Suprapubic skin (tissue), 4 donors: ENCODE data around the gene CFAP92. TPM values are rescaled to one million over a fixed set of nuclear protein-coding genes. Genes with fewer than 3 reads are reported as not detected.

ENCODE experiments used
- DNase-seq, 2 donors: peaks; one replicate each; pipeline ENCODE4 v3.0.0-alpha.2; 2019; ENCODE audit warnings: low spot score in 2 of 2
- H3K27ac ChIP-seq: fragments of 200-600 bp; sonication (generic); one replicate; pipeline ENCODE4 v1.5.1; 2019
- H3K27me3 ChIP-seq: fragments of 200-600 bp; sonication (generic); one replicate; pipeline ENCODE4 v1.5.1; 2019
- H3K36me3 ChIP-seq: fragments of 200-600 bp; sonication (generic); one replicate; pipeline ENCODE4 v1.5.1; 2019
- H3K4me1 ChIP-seq: fragments of 200-600 bp; sonication (generic); one replicate; pipeline ENCODE4 v1.5.1; 2019
- H3K4me3 ChIP-seq: fragments of 200-600 bp; sonication (generic); one replicate; pipeline ENCODE4 v1.5.1; 2019; ENCODE audit warnings: mild to moderate bottlenecking
- H3K9me3 ChIP-seq: fragments of 200-600 bp; sonication (generic); one replicate; pipeline ENCODE4 v1.5.1; 2019
- EP300 ChIP-seq: sonication (generic); formaldehyde crosslinking; IDR thresholded peaks from one replicate; pipeline ENCODE4 v1.6.1; 2017; ENCODE audit warnings: antibody characterized with exemption
- POLR2A ChIP-seq, 2 donors: fragments of 450-650 bp; IDR thresholded peaks; one replicate each; pipeline ENCODE4 v1.6.1; 2017; ENCODE audit warnings: antibody characterized with exemption in 2 of 2, mild to moderate bottlenecking in 2 of 2, moderate library complexity in 2 of 2
- POLR2AphosphoS5 ChIP-seq, 3 donors: sonication (generic); formaldehyde crosslinking; IDR thresholded peaks; one replicate each; pipeline ENCODE4 v1.6.1; 2017; ENCODE audit warnings: antibody characterized with exemption in 3 of 3
- WGBS: methylation state at CpG from one replicate; pipeline ENCODE4 v1.1.5; 2018; 5-methylcytosine and 5-hydroxymethylcytosine counted together
- total RNA-seq, 4 donors: library from RNA; depleted of rRNA; stranded (reverse); fragments of >200 nt; gene quantifications; one replicate each; pipeline ENCODE4 v1.1.0, GENCODE V29; 2016
- TF ChIP-seq, protein P1 (sequence below), 2 donors: fragments of 200-600 bp in 1 of 2; fragments of 450-650 bp in 1 of 2; sonication (generic) in 1 of 2; IDR thresholded peaks; one replicate each; pipeline ENCODE4 v1.5.1; 2016 to 2019; ENCODE audit warnings: antibody characterized with exemption in 2 of 2, mild to moderate bottlenecking in 1 of 2, moderate library complexity in 1 of 2

Gene CFAP92
- total RNA-seq, 4 donors from 2014 or later, result 0.11 to 1.7 (median 0.87) TPM

DNA sequence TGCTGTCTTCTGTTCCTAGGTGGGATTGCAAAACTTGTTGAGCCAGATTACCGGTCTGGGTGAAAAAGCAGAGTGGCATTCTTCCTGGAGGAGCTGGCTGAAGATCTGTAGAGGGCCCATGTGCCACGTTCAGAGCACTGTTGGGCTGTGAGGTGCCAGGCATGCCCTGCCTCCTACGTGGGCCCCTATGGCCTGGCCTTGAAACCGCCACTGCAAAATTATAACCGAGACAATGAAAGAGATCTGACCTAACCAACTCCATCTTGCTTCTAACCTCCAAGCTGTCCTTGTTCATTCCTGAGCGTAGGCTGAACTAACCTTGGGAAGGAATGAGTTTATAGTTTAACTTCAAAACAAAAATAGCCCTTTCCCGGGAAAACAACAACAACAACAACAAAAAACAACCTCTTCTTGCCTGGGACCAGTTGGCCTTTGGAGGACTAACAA lies 115.8 kb downstream of the CFAP92 start:
- Histone ChIP-seq H3K27me3 (no peaks in the 10 kb centered on the region), H3K4me3 (peak overlapping the region; percentile 70), H3K9me3 (no peaks in the 10 kb centered on the region), H3K36me3 (no peaks in the 10 kb centered on the region), H3K27ac (peak overlapping the region; percentile 95), H3K4me1 (peaks cover 55% of the 10 kb centered on the region)
- no peak for DNase-seq
- 68% methylated on average over 7 of the region's 7 CpGs for WGBS
- TF ChIP-seq POLR2AphosphoS5 (IDR thresholded peaks at IDR 0.05), result no peak

DNA sequence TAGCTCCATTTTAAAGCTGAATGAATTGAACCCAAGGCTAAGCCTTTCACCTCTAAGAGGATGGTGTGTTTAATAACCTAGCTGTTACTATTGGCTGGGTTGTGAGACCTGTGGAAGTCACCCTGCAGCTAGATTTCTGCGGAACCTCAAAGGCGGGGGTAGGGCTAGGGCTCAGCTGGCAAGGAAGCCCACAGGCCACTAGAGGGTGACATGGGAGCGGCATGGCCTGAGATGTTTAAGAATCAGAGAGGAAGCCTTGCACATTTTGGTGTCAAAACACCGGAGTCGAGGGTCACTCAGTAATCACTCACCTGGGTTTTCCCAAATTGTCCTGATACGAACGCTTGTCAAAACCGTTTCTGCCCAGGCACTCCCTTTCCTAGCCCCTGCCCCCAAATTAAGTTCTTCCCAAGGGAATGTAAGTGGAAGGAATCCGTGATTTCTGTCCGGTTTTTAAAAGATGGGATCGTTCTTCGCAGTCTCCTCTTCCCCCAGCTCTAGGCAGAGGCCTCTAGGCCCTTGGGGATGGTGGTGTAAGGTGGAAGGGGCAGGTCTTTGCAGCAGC lies 118.2 kb downstream of the CFAP92 start:
- no peak for DNase-seq
- TF ChIP-seq, protein P1, sequence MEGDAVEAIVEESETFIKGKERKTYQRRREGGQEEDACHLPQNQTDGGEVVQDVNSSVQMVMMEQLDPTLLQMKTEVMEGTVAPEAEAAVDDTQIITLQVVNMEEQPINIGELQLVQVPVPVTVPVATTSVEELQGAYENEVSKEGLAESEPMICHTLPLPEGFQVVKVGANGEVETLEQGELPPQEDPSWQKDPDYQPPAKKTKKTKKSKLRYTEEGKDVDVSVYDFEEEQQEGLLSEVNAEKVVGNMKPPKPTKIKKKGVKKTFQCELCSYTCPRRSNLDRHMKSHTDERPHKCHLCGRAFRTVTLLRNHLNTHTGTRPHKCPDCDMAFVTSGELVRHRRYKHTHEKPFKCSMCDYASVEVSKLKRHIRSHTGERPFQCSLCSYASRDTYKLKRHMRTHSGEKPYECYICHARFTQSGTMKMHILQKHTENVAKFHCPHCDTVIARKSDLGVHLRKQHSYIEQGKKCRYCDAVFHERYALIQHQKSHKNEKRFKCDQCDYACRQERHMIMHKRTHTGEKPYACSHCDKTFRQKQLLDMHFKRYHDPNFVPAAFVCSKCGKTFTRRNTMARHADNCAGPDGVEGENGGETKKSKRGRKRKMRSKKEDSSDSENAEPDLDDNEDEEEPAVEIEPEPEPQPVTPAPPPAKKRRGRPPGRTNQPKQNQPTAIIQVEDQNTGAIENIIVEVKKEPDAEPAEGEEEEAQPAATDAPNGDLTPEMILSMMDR (IDR thresholded peaks at IDR 0.05), result peak in 1 of 2 donors; percentile 28
- TF ChIP-seq POLR2AphosphoS5 (IDR thresholded peaks at IDR 0.05), result no peak
- Histone ChIP-seq H3K27ac (no peak overlapping the region), H3K9me3 (no peaks in the 10 kb centered on the region), H3K4me3 (no peak overlapping the region), H3K4me1 (peaks cover 35% of the 10 kb centered on the region), H3K27me3 (no peaks in the 10 kb centered on the region), H3K36me3 (no peaks in the 10 kb centered on the region)
- WGBS, result 57% methylated on average over 12 of the region's 12 CpGs

DNA sequence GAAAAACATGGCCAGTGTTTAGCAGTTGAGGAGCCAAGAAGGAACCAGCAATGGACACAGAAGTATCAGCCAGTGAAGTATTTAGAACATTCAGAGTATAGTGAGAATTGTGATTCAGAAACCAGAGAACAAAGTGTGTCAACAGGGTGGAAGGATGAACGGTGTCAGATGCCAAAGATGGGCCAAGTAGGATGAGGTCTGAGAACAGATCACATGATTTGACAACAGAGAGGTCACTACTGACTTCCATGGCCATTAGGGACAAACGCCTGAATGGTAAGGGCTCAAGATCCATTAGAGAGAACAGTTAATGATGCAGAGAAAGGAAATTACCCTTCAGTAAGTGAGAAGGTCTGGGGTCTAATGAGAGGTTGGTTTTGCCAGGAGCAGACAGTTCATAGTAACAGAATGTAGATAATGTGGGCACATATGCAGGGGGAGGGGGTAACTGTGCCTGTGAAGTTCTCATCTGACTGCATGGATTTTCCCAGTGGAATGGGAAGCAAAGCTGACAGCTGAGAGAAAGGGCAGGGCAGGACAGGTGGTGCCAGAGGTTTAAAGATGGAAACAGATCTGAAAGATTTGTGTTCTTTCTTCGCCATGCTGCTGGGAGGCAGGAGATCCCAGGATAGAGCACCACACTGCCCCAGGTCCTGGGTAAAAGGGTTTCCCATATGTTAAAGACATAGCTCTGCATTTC lies 119.2 kb downstream of the CFAP92 start:
- no peak for TF ChIP-seq EP300
- TF ChIP-seq POLR2A (IDR thresholded peaks at IDR 0.05), result no peak
- TF ChIP-seq, protein P1 (IDR thresholded peaks at IDR 0.05), result no peak
- TF ChIP-seq POLR2AphosphoS5 (IDR thresholded peaks at IDR 0.05), result no peak
- Histone ChIP-seq H3K27ac (no peak overlapping the region), H3K4me1 (peaks cover 25% of the 10 kb centered on the region), H3K27me3 (no peaks in the 10 kb centered on the region), H3K9me3 (no peaks in the 10 kb centered on the region), H3K36me3 (no peaks in the 10 kb centered on the region), H3K4me3 (no peak overlapping the region)
- 61% methylated on average over 3 of the region's 3 CpGs for WGBS
- DNase-seq, result no peak

DNA sequence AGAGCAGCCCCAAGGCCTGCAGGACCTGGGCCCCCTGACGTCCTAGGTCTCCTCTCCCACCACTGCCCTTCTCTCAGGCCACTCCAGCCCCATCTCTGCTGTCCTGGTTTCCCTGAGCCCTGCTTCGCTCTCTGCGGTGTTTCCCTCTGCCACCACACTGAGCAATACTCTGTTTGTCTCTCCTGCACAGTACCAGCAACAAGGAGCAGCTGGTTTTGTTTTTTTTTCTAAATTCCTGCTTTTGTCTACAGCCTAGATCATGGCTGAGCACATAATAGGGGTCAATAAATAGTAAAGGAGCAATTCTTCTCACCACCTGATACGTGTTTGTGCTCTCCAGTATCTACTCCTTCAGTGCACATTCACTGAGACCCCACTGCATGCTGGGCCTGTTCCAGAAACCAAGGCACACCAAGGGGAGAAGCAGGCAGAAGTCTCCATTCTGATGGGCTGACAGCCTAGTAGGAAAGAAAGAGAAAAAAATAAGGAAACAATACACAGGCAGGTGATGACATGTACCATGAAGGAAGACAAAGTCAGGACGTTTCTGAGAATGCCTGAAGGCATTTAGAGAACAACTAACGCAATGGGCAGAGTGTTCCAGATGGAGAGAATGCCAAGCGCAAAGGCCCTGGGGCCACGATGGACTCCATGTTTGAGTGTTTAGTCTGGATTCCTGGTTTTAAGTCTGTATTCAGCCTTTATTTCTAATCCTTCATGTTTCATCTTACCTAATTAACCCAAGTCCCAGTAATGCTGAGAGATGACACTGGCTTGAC lies 120.4 kb downstream of the CFAP92 start:
- H3K27me3 ChIP-seq, result no peaks in the 10 kb centered on the region
- no peak for TF ChIP-seq POLR2A (IDR thresholded peaks at IDR 0.05)
- no peak for TF ChIP-seq EP300
- TF ChIP-seq, protein P1 (IDR thresholded peaks at IDR 0.05), result no peak
- no peak overlapping the region for H3K27ac ChIP-seq
- no peaks in the 10 kb centered on the region for H3K9me3 ChIP-seq
- WGBS, result 74% methylated on average over 8 of the region's 8 CpGs
- DNase-seq, result no peak
- no peaks in the 10 kb centered on the region for H3K36me3 ChIP-seq
- no peak overlapping the region for H3K4me3 ChIP-seq
- peaks cover 22% of the 10 kb centered on the region for H3K4me1 ChIP-seq

DNA sequence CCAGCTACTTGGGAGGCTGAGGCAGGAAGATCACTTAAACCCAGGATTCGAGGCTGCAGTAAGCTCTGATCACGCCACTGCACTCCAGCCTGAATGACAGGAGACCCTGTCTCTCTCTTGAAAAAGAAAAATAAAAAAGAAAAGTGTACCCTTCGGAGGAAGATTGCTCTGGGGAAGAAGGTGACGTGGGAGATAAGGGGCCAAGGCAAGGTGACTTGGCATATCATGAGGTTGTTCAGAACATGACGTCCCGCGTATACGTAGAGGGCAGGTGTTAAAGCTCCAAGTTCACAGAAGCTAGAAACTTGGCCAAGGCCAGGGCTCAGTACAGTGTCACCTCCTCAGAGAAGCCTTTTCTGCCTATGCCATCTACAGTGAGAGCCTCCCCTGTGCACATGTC lies 121.1 kb downstream of the CFAP92 start:
- Histone ChIP-seq H3K27me3 (no peaks in the 10 kb centered on the region), H3K9me3 (no peaks in the 10 kb centered on the region), H3K36me3 (no peaks in the 10 kb centered on the region), H3K4me3 (no peak overlapping the region), H3K27ac (no peak overlapping the region), H3K4me1 (peaks cover 15% of the 10 kb centered on the region)
- TF ChIP-seq EP300, result no peak
- TF ChIP-seq POLR2AphosphoS5 (IDR thresholded peaks at IDR 0.05), result no peak
- TF ChIP-seq, protein P1 (IDR thresholded peaks at IDR 0.05), result no peak
- no peak for TF ChIP-seq POLR2A (IDR thresholded peaks at IDR 0.05)
- DNase-seq, result no peak
- 92% methylated on average over 8 of the region's 8 CpGs for WGBS
